NOMO-1 (cell line): ENCODE data around the gene ICA1L.

Source experiments
- DNase-seq, 2 experiments: peaks; one replicate each; lab custom pipeline; 2025; ENCODE audit not compliant: unreplicated experiment in 2 of 2; lab: John Stamatoyannopoulos, UW

ICA1L gene

GRCh38 chr2:202750763-202751427, 120.7 kb downstream of the ICA1L start:
- DNase-seq = peak in 1 of 2 experiments; percentile 50

DNA sequence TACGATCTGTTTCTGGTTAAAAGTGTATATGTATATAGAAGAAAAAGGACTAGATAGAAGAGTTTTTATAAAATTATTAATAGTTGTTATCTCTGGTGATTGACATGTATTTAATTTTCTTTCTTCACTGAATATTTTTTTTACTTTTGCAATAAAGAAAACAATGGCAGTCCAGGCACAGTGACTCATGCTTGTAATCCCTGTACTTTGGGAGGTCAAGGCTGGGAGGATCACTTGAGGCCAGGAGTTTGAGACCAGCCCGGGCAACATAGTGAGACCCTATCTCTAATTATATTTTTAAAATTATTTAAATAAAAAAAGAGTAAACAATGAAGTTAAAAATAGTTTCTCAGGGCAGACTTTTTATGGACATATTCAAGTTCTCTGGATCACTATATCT, 122.1 kb downstream of the ICA1L start:
- no peak for DNase-seq

- DNase-seq = no peak
These were observed 128.0 kb downstream of the ICA1L start for GRCh38 chr2:202743613-202744012.

GRCh38 chr2:202736826-202737225, 134.7 kb downstream of the ICA1L start:
- DNase-seq = no peak

GRCh38 chr2:202726070-202726469, 145.5 kb downstream of the ICA1L start:
- DNase-seq = no peak

DNA sequence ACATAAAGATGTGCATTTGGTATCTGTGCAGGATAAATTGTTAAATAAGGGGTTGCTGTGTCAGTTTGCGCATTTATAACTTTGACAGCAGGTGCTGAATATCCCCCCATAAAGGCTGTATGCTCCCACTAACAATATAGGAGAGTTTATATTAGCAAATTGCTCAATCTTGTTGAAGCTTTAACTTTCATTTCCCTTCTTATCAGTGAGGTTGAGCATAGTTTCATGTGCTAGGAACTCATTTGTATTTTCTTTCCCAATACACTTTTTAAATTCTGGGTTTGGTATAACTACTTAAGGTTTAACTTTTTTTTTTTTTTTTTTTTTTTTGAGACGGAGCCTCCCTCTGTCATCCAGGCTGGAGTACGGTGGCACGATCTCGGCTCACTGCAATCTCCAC, 147.8 kb downstream of the ICA1L start:
- peak; percentile 20 to 77 for DNase-seq
